GM12878 (cell line): ENCODE results near the gene MED1. TPM values are rescaled to one million over a fixed set of nuclear protein-coding genes. Genes with fewer than 3 reads are reported as not detected.
"Not testable (repeated sequence)": the region's sequence is repeated elsewhere in the genome, so short reads cannot be mapped to it uniquely, and the experiment has no call there.

Experiments
- ATAC-seq: fragments of 200-7000 bp; cut with Tn5 transposase; 3 replicates; pipeline ENCODE4 v1.9.1; 2020; ENCODE audit warnings: mild to moderate bottlenecking, moderate library complexity
- BruUV-seq: library from RNA; stranded (reverse); fragments of 400-500 nt; replicated peaks from 2 replicates; lab custom pipeline; 2021; lab: Mats Ljungman, UMichigan
- CTCF ChIA-PET: fragments of 300-600 bp; sonication (Branson Sonifier 250); formaldehyde crosslinking; extraction: SDS; loops from one replicate; lab custom pipeline; 2021; ENCODE audit warnings: inconsistent platforms; lab: Yijun Ruan, JAX
- POLR2A ChIA-PET: fragments of 350-600 bp; formaldehyde crosslinking; extraction: SDS; loops from one replicate; lab custom pipeline; 2021; ENCODE audit warnings: inconsistent platforms; lab: Charles Lee
- RAD21 ChIA-PET: fragments of 300-600 bp; sonication (Branson Sonifier 250); formaldehyde crosslinking; loops from one replicate; lab custom pipeline; 2023; ENCODE audit warnings: antibody characterized with exemption; ENCODE audit not compliant: unreplicated experiment; lab: Charles Lee
- SMC1A ChIA-PET: fragments of 300-600 bp; sonication (Branson Sonifier 250); formaldehyde crosslinking; loops from one replicate; lab custom pipeline; 2023; ENCODE audit not compliant: unreplicated experiment, uncharacterized antibody; lab: Charles Lee
- DNase-seq: peaks from one replicate; pipeline ENCODE4 v3.0.0-alpha.2; 2011; ENCODE audit warnings: low read depth, low spot score
- FAIRE-seq: peaks from 3 replicates; lab custom pipeline; 2011; peaks lifted over from hg19 to GRCh38; lab: Jason Lieb, UNC
- H2AFZ ChIP-seq: 2 replicates; pipeline ENCODE4 v1.6.0; 2011; ENCODE audit warnings: low read depth, low read length, control low read depth; ENCODE audit not compliant: control insufficient read depth
- H3K27ac ChIP-seq: 2 replicates; pipeline ENCODE4 v1.5.1; 2011; ENCODE audit warnings: control low read depth; ENCODE audit not compliant: control insufficient read depth, insufficient read depth
- H3K27me3 ChIP-seq, 2 experiments: replicated peaks in 1 of 2; 2 replicates each; pipeline versions ENCODE4 v1.6.0 to v1.6.1; 2011; ENCODE audit warnings: low read length in 1 of 2; ENCODE audit not compliant: control insufficient read depth in 2 of 2, insufficient read depth in 2 of 2
- H3K36me3 ChIP-seq, 2 experiments: 2 replicates each; pipeline ENCODE4 v1.5.1; 2011; ENCODE audit warnings: low read length in 1 of 2; ENCODE audit not compliant: control insufficient read depth in 2 of 2, insufficient read depth in 2 of 2
- H3K4me1 ChIP-seq: 2 replicates; pipeline ENCODE4 v1.6.1; 2011; ENCODE audit warnings: mild to moderate bottlenecking, low read length, moderate library complexity, mixed read lengths; ENCODE audit not compliant: control insufficient read depth, insufficient read depth
- H3K4me2 ChIP-seq: 2 replicates; pipeline ENCODE4 v1.6.0; 2011; ENCODE audit warnings: control low read depth; ENCODE audit not compliant: control insufficient read depth, insufficient read depth
- H3K4me3 ChIP-seq: fragments of 200-600 bp; sonication (generic); 2 replicates; pipeline ENCODE4 v1.5.1; 2016
- H3K79me2 ChIP-seq: 2 replicates; pipeline ENCODE4 v1.6.0; 2011; ENCODE audit warnings: low read length; ENCODE audit not compliant: control insufficient read depth, insufficient read depth
- H3K9ac ChIP-seq: 2 replicates; pipeline ENCODE4 v1.8.0; 2011; ENCODE audit warnings: low read length, control low read depth, mixed read lengths; ENCODE audit not compliant: control insufficient read depth, insufficient read depth
- H3K9me3 ChIP-seq: replicated peaks from 3 replicates; pipeline ENCODE4 v1.5.1; 2011; ENCODE audit warnings: mild to moderate bottlenecking, low read length; ENCODE audit not compliant: control insufficient read depth, insufficient read depth
- H4K20me1 ChIP-seq: 2 replicates; pipeline ENCODE4 v1.6.0; 2011; ENCODE audit not compliant: control insufficient read depth, insufficient read depth
- CREM ChIP-seq: IDR thresholded peaks from 2 replicates; pipeline ENCODE4 v1.6.1; 2014; ENCODE audit warnings: antibody characterized with exemption, low read depth
- FOXK2 ChIP-seq: fragments of 450-650 bp; IDR thresholded peaks from 2 replicates; pipeline ENCODE4 v1.6.1; 2017; ENCODE audit warnings: mild to moderate bottlenecking, moderate library complexity
- LARP7 ChIP-seq: fragments of 450-650 bp; IDR thresholded peaks from 2 replicates; pipeline ENCODE4 v1.6.1; 2017; ENCODE audit warnings: mild to moderate bottlenecking
- NR2F1 ChIP-seq: fragments of 450-650 bp; conservative IDR thresholded peaks from 2 replicates; pipeline ENCODE4 v1.6.1; 2017; ENCODE audit warnings: mild to moderate bottlenecking
- RFX5 ChIP-seq: IDR thresholded peaks from 2 replicates; pipeline ENCODE4 v1.6.1; 2011; ENCODE audit warnings: low read depth, low read length, improper control_type of control experiment
- TCF3 ChIP-seq: IDR thresholded peaks from 2 replicates; pipeline ENCODE4 v1.6.1; 2012; ENCODE audit warnings: low read depth, mild to moderate bottlenecking, low read length, borderline replicate concordance; ENCODE audit not compliant: insufficient read depth
- ZBTB4 ChIP-seq: fragments of 450-650 bp; formaldehyde crosslinking; IDR thresholded peaks from 2 replicates; pipeline ENCODE4 v1.4.0; 2022; ENCODE audit warnings: mild to moderate bottlenecking, moderate library complexity
- WGBS: methylation state at CpG from one replicate; pipeline ENCODE4 v1.1.6; 2016; ENCODE audit warnings: low lambda C conversion rate; ENCODE audit not compliant: insufficient replicate concordance, insufficient coverage; ENCODE audit errors: missing lambda C conversion rate; 5-methylcytosine and 5-hydroxymethylcytosine counted together
- in situ Hi-C: fragments of 300-500 bp; cut with MboI; formaldehyde crosslinking; loops from 9 replicates; pipeline ENCODE4 v1.14.3; 2018; ENCODE audit warnings: mixed read lengths
- intact Hi-C: fragments of 100-400 bp; cut with micrococcal nuclease; formaldehyde crosslinking; loops from one replicate; pipeline ENCODE4 v1.14.2; 2022; ENCODE audit not compliant: unreplicated experiment
- polyA plus RNA-seq, 11 experiments: library from polyadenylated mRNA; depleted of rRNA in 4 of 11; unstranded in 6 of 11; stranded (reverse) in 5 of 11; fragments of >200 nt; fragmentation: Nextera tagmentation in 4 of 11; fragmentation: Illumina TruSeq in 1 of 11; extraction: Ambion mirVana in 4 of 11; extraction: Trizol in 1 of 11; gene quantifications; 1 replicate in 1 of 11; 2 replicates in 10 of 11; pipeline versions ENCODE4 v1.2.1 to v1.2.3, GENCODE V29; 2011 to 2016; ENCODE audit warnings: inconsistent platforms in 2 of 11, missing spikeins in 2 of 11, low read depth in 1 of 11
- total RNA-seq, 4 experiments: library from RNA; depleted of rRNA in 3 of 4; stranded (reverse); fragments of >200 nt in 3 of 4; fragmentation: Illumina TruSeq in 1 of 4; extraction: Trizol in 1 of 4; gene quantifications; 2 replicates each; pipeline versions ENCODE4 v1.2.1 to v1.2.3, GENCODE V29; 2013 to 2021

The MED1 gene
- total and polyA plus RNA-seq, 10 of the 15 experiments (the other 5 are each of a cell fraction or from before 2014, with no cell fraction given): 8.7 to 50.1 (median 30.1) TPM

- TF ChIP-seq FOXK2 (no peak), CREM (no peak), NR2F1 (no peak), TCF3 (no peak), RFX5 (no peak), LARP7 (no peak), ZBTB4 (CRISPR knock-in tag) (no peak)
- TF ChIP-seq, all 136 proteins: peak for 0
These were observed 22.2 kb upstream of the MED1 start (continued) for GRCh38 chr17:39473310-39473709.

GRCh38 chr17:39468610-39469009 lies 17.5 kb upstream of the MED1 start:
- FAIRE-seq: not testable (repeated sequence)

GRCh38 chr17:39464639-39465181 lies 13.6 kb upstream of the MED1 start:
- peak overlapping the region; percentile 28 for H3K4me2 ChIP-seq
- H4K20me1 ChIP-seq, BruUV-seq, RAD21 ChIA-PET, H3K36me3 ChIP-seq, intact Hi-C loops, ATAC-seq, FAIRE-seq, DNase-seq, H3K9me3 ChIP-seq, H3K27ac ChIP-seq, H2AFZ ChIP-seq, in situ Hi-C loops, H3K4me1 ChIP-seq, H3K27me3 ChIP-seq: not testable (repeated sequence)
- 52% methylated on average over 11 of the region's 11 CpGs for WGBS
- H3K9ac ChIP-seq: peak overlapping the region; percentile 92; the same call in 1 of the 2 replicates
- CTCF ChIA-PET: interaction anchor here (0.6 to 1.3 kb wide), 4 partner anchors 14 to 54 kb away, joined by 3 read pairs; partner anchors contain the start of gene MED1
- SMC1A ChIA-PET: interaction anchor here (0.6 to 1.6 kb wide), 5 partner anchors 14 to 115 kb away, joined by 3 to 5 read pairs (median 4); partner anchors contain the start of gene MED1
- H3K4me3 ChIP-seq: peak overlapping the region; percentile 99
- peaks cover 70% of the 10 kb centered on the region for H3K79me2 ChIP-seq
- POLR2A ChIA-PET: interaction anchor here (0.5 to 4.9 kb wide), 6 partner anchors 11 to 944 kb away, joined by 3 to 73 read pairs (median 5); partner anchors contain the start of gene MED1

More at GRCh38 chr17:39468610-39469009, 17.5 kb upstream of the MED1 start:
- in situ Hi-C loops, SMC1A ChIA-PET, RAD21 ChIA-PET, H3K27ac ChIP-seq, ATAC-seq, POLR2A ChIA-PET, H4K20me1 ChIP-seq, H3K9me3 ChIP-seq, H3K4me1 ChIP-seq, H3K27me3 ChIP-seq, H3K4me3 ChIP-seq, H2AFZ ChIP-seq, BruUV-seq, DNase-seq, H3K9ac ChIP-seq, CTCF ChIA-PET, intact Hi-C loops: not testable (repeated sequence)
- Histone ChIP-seq H3K79me2 (peaks cover 54% of the 10 kb centered on the region), H3K36me3 (peaks cover 4 to 20% of the 10 kb centered on the region in 2 experiments), H3K4me2 (peak overlapping the region; percentile 3; the same call in 1 of the 2 replicates)
- WGBS: 99% methylated on average over 11 of the region's 11 CpGs
